ENCODE measurements around the gene ALDH4A1. TPM values are rescaled to one million over a fixed set of nuclear protein-coding genes. Genes with fewer than 3 reads are reported as not detected.

Gene ALDH4A1
- total and polyA plus RNA-seq, 2 experiments from 2014 or later: 11.3 to 33.8 TPM

DNA sequence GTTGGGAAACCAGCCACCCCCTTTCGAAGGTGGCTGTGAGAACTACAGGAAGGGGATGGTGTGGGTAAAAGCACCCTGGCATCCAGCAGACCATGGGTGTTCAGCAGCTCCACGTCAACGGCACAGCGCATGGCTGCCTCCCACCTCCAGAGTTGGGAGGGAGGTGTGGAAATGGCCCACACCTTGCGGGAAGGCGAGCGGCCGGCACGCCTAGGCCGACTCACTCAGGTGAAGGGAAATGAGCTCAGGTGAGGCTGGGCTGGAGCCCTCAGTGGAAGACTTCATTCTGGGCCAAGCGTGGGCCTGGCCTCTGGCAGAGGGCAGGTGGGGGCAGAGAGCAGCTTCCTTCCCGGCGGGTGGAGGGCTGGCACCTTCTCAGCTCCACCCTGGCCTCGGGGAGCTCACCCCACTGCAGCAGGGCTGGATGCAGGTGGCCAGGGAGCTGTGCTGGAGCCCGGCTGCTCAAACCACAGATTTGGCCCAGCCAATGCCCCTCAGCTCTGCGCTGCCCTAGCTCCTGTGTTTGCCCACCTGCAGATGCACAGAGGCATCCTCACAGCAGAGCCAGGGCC lies 24.8 kb upstream of the ALDH4A1 start:
- Histone ChIP-seq H4K20me1 (replicated peaks; ENCODE audit: insufficient read depth) (no peaks in the 10 kb centered on the region; the same call in 1 of the 2 replicates), H3K4me1 (ENCODE audit: insufficient read depth) (no peaks in the 10 kb centered on the region; the same call in 1 of the 2 replicates)

More for the DNA sequence above, 24.8 kb upstream of the ALDH4A1 start:
- Histone ChIP-seq H3K27me3 (ENCODE audit: insufficient read depth) (no peaks in the 10 kb centered on the region), H3K4me2 (no peak overlapping the region), H3K79me2 (replicated peaks; ENCODE audit: insufficient read depth) (no peaks in the 10 kb centered on the region), H3K36me3 (ENCODE audit: insufficient read depth) (no peaks in the 10 kb centered on the region), H3F3A (replicated peaks; ENCODE audit: low read depth) (no peaks in the 10 kb centered on the region), H3K4me3 (no peak overlapping the region), H3K27ac (ENCODE audit: low read depth) (no peak overlapping the region), H2AFZ (no peak overlapping the region), H3K9me2 (ENCODE audit: insufficient read depth) (no peaks in the 10 kb centered on the region)
- Mint-ChIP-seq H3K4me1 (peaks cover 34% of the 10 kb centered on the region), H3K27ac (no peak overlapping the region), H3K9me3 (peaks cover 3% of the 10 kb centered on the region; the same call in 2 of the 3 replicates), H3K27me3 (ENCODE audit: insufficient read depth, low read depth, poor library complexity) (peaks cover 11% of the 10 kb centered on the region), H3K36me3 (ENCODE audit: low read depth) (peaks cover 2% of the 10 kb centered on the region; the same call in 1 of the 3 replicates), H3K4me3 (no peak overlapping the region)
- no peak for ATAC-seq
- TF ChIP-seq NANOG (IDR thresholded peaks at IDR 0.05; ENCODE audit: borderline replicate concordance): no peak
- TF ChIP-seq, protein P1, sequence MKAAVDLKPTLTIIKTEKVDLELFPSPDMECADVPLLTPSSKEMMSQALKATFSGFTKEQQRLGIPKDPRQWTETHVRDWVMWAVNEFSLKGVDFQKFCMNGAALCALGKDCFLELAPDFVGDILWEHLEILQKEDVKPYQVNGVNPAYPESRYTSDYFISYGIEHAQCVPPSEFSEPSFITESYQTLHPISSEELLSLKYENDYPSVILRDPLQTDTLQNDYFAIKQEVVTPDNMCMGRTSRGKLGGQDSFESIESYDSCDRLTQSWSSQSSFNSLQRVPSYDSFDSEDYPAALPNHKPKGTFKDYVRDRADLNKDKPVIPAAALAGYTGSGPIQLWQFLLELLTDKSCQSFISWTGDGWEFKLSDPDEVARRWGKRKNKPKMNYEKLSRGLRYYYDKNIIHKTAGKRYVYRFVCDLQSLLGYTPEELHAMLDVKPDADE (IDR thresholded peaks at IDR 0.05): no peak
- TF ChIP-seq CREB1 (CRISPR knock-in tag; IDR thresholded peaks at IDR 0.05; ENCODE audit: low read depth): no peak
- TF ChIP-seq, protein P2, sequence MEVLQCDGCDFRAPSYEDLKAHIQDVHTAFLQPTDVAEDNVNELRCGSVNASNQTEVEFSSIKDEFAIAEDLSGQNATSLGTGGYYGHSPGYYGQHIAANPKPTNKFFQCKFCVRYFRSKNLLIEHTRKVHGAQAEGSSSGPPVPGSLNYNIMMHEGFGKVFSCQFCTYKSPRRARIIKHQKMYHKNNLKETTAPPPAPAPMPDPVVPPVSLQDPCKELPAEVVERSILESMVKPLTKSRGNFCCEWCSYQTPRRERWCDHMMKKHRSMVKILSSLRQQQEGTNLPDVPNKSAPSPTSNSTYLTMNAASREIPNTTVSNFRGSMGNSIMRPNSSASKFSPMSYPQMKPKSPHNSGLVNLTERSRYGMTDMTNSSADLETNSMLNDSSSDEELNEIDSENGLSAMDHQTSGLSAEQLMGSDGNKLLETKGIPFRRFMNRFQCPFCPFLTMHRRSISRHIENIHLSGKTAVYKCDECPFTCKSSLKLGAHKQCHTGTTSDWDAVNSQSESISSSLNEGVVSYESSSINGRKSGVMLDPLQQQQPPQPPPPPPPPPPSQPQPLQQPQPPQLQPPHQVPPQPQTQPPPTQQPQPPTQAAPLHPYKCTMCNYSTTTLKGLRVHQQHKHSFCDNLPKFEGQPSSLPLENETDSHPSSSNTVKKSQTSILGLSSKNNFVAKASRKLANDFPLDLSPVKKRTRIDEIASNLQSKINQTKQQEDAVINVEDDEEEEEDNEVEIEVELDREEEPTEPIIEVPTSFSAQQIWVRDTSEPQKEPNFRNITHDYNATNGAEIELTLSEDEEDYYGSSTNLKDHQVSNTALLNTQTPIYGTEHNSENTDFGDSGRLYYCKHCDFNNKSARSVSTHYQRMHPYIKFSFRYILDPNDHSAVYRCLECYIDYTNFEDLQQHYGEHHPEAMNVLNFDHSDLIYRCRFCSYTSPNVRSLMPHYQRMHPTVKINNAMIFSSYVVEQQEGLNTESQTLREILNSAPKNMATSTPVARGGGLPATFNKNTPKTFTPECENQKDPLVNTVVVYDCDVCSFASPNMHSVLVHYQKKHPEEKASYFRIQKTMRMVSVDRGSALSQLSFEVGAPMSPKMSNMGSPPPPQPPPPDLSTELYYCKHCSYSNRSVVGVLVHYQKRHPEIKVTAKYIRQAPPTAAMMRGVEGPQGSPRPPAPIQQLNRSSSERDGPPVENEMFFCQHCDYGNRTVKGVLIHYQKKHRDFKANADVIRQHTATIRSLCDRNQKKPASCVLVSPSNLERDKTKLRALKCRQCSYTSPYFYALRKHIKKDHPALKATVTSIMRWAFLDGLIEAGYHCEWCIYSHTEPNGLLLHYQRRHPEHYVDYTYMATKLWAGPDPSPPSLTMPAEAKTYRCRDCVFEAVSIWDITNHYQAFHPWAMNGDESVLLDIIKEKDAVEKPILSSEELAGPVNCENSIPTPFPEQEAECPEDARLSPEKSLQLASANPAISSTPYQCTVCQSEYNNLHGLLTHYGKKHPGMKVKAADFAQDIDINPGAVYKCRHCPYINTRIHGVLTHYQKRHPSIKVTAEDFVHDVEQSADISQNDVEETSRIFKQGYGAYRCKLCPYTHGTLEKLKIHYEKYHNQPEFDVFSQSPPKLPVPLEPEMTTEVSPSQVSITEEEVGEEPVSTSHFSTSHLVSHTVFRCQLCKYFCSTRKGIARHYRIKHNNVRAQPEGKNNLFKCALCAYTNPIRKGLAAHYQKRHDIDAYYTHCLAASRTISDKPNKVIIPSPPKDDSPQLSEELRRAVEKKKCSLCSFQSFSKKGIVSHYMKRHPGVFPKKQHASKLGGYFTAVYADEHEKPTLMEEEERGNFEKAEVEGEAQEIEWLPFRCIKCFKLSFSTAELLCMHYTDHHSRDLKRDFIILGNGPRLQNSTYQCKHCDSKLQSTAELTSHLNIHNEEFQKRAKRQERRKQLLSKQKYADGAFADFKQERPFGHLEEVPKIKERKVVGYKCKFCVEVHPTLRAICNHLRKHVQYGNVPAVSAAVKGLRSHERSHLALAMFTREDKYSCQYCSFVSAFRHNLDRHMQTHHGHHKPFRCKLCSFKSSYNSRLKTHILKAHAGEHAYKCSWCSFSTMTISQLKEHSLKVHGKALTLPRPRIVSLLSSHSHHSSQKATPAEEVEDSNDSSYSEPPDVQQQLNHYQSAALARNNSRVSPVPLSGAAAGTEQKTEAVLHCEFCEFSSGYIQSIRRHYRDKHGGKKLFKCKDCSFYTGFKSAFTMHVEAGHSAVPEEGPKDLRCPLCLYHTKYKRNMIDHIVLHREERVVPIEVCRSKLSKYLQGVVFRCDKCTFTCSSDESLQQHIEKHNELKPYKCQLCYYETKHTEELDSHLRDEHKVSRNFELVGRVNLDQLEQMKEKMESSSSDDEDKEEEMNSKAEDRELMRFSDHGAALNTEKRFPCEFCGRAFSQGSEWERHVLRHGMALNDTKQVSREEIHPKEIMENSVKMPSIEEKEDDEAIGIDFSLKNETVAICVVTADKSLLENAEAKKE (CRISPR knock-in tag; IDR thresholded peaks at IDR 0.05): no peak
- TF ChIP-seq STAT1 (IDR thresholded peaks at IDR 0.05; ENCODE audit: unreplicated experiment): no peak
- TF ChIP-seq REST (IDR thresholded peaks at IDR 0.05; ENCODE audit: unreplicated experiment): no peak
- no peak for TF ChIP-seq POLR2AphosphoS5 (IDR thresholded peaks at IDR 0.05; ENCODE audit: low read depth)
- no peak for TF ChIP-seq EZH2 (IDR thresholded peaks at IDR 0.05; ENCODE audit: low read depth, unreplicated experiment)
- TF ChIP-seq, protein P3, sequence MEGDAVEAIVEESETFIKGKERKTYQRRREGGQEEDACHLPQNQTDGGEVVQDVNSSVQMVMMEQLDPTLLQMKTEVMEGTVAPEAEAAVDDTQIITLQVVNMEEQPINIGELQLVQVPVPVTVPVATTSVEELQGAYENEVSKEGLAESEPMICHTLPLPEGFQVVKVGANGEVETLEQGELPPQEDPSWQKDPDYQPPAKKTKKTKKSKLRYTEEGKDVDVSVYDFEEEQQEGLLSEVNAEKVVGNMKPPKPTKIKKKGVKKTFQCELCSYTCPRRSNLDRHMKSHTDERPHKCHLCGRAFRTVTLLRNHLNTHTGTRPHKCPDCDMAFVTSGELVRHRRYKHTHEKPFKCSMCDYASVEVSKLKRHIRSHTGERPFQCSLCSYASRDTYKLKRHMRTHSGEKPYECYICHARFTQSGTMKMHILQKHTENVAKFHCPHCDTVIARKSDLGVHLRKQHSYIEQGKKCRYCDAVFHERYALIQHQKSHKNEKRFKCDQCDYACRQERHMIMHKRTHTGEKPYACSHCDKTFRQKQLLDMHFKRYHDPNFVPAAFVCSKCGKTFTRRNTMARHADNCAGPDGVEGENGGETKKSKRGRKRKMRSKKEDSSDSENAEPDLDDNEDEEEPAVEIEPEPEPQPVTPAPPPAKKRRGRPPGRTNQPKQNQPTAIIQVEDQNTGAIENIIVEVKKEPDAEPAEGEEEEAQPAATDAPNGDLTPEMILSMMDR (conservative IDR thresholded peaks at IDR 0.05; ENCODE audit: low read depth in 2 of 2): no peak
- no peak for TF ChIP-seq ZNF114 (CRISPR knock-in tag; IDR thresholded peaks at IDR 0.05)
- no peak for TF ChIP-seq ZNF331 (CRISPR knock-in tag; IDR thresholded peaks at IDR 0.05; ENCODE audit: low read depth)
- TF ChIP-seq EZH2phosphoT487 (IDR thresholded peaks at IDR 0.05; ENCODE audit: unreplicated experiment): no peak
- no peak for TF ChIP-seq JUNB (IDR thresholded peaks at IDR 0.05; ENCODE audit: unreplicated experiment)
- no peak for DNase-seq (ENCODE audit: low spot score)
